AG08395 (cell line): ENCODE measurements around the gene ARHGAP32.

ENCODE experiments used
- DNase-seq: peaks from one replicate; pipeline ENCODE4 v3.0.0; 2012; ENCODE audit warnings: mixed read lengths, low spot score

ARHGAP32 gene

DNA sequence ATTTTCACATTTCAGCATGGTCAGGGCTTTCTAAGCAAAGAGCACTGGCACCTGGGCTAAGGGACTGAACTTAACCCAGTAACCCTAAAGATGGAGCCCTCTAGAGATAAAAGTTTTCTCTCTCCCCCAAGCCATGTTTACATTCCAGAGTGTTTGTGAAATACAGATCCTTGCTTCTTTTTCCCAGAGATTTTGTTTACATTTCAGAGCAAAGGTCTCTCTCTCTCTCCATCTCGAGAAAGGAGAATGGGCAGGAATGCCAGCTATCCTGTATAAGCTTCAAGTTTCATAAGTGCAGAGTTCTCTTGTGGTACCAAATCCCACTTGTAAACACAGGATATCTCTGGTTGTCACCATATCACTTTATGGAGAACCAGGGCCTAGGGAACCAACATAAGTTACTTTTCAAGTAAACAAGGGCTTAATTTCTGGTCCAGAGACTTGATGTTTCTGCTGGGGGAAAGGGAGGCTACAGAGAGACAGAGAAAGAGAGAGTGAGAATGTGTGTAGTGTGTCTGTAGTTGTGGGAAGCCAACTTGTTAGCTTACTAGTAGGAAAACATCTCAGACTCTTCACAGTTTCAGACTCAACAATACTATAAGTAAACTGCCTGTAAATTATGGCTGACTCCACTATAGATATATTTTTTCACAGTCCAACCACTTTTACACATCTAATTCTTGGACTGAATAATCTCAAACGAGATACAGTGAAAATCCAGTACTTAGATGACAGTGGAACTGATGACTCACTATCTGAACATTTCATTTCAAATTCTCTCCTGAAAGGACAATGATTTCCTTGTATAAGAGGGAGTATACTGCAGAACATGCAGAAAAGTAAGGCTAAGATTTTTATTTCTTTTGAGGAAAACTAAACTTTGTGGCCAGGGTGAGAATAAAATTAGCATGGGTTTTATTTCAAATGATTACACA lies 76.2 kb downstream of the ARHGAP32 start:
- peak; percentile 48 for DNase-seq

GRCh38 chr11:129109701-129110100 lies 82.4 kb downstream of the ARHGAP32 start:
- no peak for DNase-seq

DNA sequence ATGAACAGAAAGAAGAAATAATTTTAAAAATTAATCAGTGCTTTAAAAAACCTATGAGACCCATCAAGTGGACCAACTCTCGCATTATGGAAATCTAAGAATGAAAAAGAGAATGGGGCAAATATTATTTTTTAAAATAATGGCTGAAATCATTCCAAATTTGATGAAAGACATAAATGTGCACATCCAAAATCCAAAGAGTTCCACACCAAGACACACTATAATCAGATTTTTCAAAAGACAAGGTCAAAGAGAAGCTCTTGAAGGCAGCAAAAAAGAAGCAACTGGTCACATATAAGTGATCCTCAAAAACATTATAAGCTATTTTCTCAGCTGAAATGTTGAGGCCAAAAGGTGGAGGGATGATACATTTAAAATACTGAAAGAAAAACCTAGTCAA lies 85.3 kb downstream of the ARHGAP32 start:
- no peak for DNase-seq

- DNase-seq = no peak
Observed at GRCh38 chr11:129102756-129103155, 89.4 kb downstream of the ARHGAP32 start.

DNA sequence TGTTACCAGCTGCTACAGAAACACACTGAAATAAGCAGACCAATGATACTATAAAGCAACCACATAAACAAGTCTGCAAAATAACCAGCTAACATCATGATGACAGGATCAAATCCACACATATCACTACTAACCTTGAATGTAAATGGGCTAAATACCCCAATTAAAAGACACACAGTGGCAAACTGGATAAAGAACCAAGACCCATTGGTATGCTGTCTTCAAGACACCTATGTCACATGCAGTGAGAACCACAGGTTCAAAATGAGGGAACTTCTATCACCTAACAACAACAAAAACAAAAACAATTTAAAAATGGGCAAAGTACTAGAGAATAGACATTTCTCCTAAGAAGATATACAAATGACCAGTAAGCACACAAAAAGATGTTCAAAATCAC lies 89.9 kb downstream of the ARHGAP32 start:
- no peak for DNase-seq

DNA sequence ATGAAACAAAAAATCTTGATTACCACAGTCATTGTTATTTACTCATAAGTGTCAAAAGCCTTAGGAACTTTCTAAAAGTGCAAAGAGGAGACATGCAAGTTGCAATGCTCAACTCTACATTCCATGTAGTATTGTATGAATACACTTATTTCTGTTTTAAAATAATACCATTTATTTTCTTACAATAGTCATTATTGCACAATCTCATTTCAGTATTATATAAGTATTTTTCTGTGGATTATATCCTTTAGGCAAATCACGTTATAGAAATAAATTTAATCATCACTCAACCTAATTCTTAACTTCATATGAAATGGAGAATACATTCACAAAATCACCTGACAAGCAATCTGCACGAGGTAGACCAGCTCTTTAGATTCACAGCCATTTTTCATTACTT lies 98.8 kb downstream of the ARHGAP32 start:
- DNase-seq = no peak

- peak; percentile 27 for DNase-seq
Observed at GRCh38 chr11:129090056-129090455, 102.1 kb downstream of the ARHGAP32 start.

DNA sequence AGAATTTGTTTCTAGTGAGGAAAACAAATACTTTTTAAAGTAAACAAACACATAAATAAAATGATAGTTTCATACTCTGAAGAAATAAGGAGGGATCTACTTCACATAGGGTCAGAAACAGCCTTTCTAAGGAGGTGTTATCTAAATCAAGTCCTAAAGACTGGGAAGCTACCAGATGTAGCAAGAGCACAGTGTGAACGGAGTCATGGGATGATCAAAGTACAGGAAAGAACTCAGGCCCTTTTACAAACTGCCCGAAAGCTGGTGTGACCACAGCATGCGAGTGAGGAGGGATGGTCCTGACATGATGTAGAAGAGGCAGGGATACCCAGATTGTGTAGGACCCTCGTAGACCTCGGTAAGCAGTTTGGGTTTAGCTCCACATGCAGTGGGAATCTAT lies 102.8 kb downstream of the ARHGAP32 start:
- DNase-seq = no peak

DNA sequence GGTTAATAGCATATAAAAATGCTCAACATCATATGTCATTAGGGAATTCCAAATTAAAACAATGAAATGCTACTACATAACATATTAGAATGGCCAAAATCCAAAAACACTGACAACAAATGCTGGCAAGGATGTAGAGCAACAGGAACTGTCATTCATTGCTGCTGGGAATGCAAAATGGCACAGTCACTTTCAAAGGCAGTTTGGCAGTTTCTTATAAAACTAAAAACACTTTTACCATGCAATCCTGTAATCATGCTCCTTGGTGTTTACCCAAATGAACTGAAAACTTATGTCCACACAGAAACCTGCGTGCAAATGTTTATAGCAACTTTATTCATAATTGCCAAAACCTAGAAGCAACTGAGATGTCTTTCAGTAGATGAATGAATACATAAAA lies 105.1 kb downstream of the ARHGAP32 start:
- no peak for DNase-seq

DNA sequence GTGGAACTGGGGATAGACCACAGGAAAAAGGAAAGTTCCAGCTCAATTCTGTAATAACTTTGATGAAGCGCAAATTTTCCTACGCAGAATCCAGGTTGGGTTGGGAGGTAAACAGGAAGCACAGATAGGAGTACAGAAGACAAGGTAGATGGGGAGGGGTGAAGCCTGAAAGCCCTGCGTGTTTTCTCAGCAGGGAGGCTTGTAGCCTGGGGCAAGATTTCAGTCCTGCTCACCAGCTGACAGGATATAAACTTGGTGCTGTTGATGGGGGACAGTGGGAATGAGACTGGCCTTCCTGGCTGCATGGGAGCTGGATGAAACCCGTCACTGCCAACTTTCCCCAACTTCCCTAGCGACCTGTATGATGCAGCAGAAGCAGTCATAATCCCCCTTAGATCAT lies 114.9 kb downstream of the ARHGAP32 start:
- DNase-seq = no peak

- no peak for DNase-seq
Observed at GRCh38 chr11:129075757-129076156, 116.4 kb downstream of the ARHGAP32 start.

DNA sequence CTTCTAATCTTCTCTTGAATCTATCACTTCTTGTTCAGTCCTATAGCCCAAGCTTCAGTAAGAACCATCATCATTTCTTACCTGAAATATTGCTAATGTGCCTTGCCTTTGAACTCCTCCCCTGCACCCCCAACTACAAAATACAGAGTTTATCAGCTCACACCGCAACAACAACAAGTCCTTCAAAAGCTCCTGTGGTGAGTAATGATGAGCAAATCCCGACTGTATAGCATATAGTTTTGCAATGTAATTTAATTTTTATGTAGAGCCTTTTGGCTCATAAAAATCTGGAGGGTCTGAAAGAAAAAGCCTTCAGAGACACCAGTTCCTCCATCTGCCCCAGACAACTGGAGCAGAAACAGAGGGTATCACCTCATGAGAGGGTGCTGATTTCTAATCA lies 124.7 kb downstream of the ARHGAP32 start:
- DNase-seq = no peak

DNA sequence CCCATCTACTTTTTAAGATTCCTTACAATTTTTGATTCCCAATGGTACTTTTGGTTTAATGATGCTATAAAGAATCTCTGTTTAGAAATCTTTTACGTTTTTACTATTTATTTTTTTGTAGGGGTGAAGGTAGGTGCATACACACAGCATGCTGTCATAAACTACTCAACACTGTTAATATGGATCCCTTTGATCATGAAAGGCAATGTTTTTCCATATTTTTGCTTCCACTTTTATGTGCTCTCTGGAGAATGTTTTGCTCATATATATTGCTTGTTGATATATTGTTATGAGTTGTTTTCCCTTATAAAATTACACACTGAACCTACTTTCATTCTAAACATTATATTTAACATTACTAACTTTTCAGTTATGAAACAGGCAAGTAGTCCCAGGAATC lies 125.9 kb downstream of the ARHGAP32 start:
- no peak for DNase-seq

DNA sequence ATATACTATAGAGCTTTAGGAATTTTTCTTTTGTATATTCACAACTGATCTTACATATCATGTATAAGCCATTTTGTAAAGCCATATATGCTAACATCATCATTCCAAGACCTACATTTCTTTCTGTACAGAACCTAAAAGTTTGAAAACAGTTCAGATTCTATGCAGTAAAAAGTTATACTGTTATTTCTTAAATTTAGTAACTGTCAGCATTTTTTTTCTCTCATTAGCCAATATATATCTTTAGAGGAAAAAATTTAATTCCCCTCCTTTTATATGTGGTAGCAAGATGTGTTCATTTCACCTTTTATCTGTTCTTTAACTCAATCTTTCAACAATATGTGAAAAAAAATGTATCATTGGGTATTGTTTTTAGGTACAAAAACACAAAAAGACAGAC lies 129.0 kb downstream of the ARHGAP32 start:
- DNase-seq = no peak

DNA sequence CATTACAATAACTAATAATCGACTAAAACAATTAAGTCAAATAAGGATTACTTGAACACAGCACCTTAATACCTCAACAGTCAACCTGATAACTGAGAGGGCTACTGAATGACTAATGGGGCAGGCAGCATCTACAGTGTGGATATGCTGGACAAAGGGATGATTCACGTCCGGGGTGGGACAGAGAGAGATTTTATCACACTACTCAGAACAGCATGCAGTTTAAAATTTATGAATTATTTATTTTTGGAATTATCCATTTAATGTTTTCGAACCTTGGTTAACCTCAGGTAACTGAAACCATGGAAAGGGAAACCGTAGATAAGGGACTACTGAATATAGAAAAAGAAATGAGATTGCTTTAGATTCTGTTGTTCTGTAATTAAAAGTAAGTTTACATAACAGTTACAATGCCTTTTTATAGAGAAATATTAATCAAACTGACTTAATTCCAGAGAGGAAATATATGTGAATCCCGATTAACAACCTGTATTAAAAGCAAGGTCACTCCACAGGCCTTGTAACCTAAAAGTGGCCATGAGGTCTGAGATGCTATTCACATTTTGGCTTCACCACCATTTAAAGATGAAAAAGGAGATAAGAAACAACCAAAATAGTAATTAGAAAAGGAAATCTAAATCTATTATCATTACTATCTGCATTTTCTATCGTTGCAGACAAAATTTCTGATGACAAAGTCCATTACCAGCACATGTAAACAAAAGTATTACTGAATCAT lies 130.5 kb downstream of the ARHGAP32 start:
- no peak for DNase-seq

GRCh38 chr11:129056916-129057315 lies 135.2 kb downstream of the ARHGAP32 start:
- DNase-seq = no peak

DNA sequence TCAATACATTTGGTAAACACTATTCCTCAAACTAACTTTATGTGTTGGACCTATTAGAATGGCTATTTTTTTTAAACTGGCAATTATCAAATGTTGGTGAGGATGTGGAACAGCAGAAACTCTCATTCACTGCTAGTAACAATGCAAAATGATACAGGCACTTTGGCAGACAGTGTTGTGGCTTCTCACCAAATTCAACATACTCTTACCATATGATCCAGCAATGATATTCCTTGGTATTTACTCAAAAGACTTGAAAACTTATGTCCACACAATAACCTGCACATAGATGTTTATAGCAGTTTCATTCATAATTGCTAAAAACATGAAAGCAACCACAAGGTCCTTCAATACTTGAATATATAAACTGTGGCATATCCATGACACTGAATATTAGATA lies 136.9 kb downstream of the ARHGAP32 start:
- no peak for DNase-seq

DNA sequence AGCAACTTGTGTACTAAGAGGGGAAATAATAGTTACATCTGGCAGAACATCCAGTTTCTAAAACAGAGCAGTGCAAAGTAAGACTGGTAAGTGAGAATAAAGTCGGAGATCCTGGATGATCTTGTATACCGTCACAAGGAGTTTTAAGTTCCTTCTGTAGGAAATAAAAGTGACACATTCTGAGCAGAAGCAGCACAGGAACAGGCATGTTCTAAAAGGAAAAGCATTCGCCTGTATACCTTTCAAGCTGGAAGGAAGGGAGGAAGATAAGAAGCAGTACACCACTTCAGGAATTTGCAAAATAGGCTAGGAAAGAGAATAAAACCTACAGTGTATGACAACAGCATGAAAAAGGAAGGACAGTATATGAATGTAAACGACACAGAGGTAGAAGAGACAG lies 143.2 kb downstream of the ARHGAP32 start:
- DNase-seq = no peak

GRCh38 chr11:129045150-129045549 lies 147.0 kb downstream of the ARHGAP32 start:
- no peak for DNase-seq

- DNase-seq = no peak
Observed at GRCh38 chr11:129042503-129042902, 149.6 kb downstream of the ARHGAP32 start.

DNA sequence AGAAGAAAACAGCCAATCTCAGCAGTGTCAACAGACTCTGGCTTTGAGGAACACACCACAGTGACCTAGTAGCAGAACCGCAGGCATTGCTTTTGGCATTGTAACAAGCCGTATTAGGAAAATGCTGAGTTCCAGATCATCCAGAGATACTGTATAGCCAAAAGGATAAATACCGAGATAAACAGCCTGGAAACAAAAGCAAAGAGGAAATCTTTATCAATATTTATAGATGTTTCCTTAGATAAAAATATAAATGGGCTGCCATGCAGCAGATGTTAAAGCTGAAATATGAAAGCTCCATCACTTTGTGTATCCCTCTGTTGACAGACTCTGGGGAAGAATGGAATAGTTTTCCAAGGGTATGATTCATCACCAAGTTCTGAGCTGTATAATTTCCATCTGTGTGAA lies 150.5 kb downstream of the ARHGAP32 start:
- DNase-seq = peak; percentile 66

- no peak for DNase-seq
Observed at GRCh38 chr11:129040934-129041333, 151.2 kb downstream of the ARHGAP32 start.

GRCh38 chr11:129035244-129035643 lies 156.9 kb downstream of the ARHGAP32 start:
- DNase-seq = no peak
